Activated T-helper 1 cell treated with anti-CD3 and anti-CD28 coated beads, Interleukin-12 subunit alpha, Interleukin-12 subunit beta, Interleukin-2, Interleukin-4 antibody, amounts not matched to agents 30 ng/mL and 10 ng/mL and 1 ng/mL, durations not matched to agents 14 hours and 24 hours and 36 hours (primary cell): ENCODE measurements around the gene SEMA3G. TPM values are rescaled to one million over a fixed set of nuclear protein-coding genes. Genes with fewer than 3 reads are reported as not detected.

Experiments
- DNase-seq: peaks from one replicate; pipeline ENCODE4 v3.0.0; 2021; ENCODE audit warnings: low spot score
- H3K27ac Mint-ChIP-seq: one replicate; pipeline ENCODE4 v1.8.0; 2021; ENCODE audit warnings: mild to moderate bottlenecking, mixed read lengths
- H3K27me3 Mint-ChIP-seq: one replicate; pipeline ENCODE4 v1.8.0; 2022; ENCODE audit warnings: mild to moderate bottlenecking, moderate library complexity, mixed read lengths; ENCODE audit not compliant: insufficient read depth
- H3K36me3 Mint-ChIP-seq: one replicate; pipeline ENCODE4 v1.8.0; 2021; ENCODE audit warnings: low read depth, mixed read lengths
- H3K4me1 Mint-ChIP-seq: one replicate; pipeline ENCODE4 v1.8.0; 2021; ENCODE audit warnings: low read depth, mixed read lengths
- H3K4me3 Mint-ChIP-seq: one replicate; pipeline ENCODE4 v1.8.0; 2021; ENCODE audit warnings: mild to moderate bottlenecking, moderate library complexity, mixed read lengths
- H3K9me3 Mint-ChIP-seq: one replicate; pipeline ENCODE4 v1.8.0; 2021; ENCODE audit warnings: mixed read lengths
- intact Hi-C: fragments of 100-400 bp; cut with micrococcal nuclease; formaldehyde crosslinking; loops from one replicate; pipeline ENCODE4 v1.15.1; 2024
- total RNA-seq: library from RNA; stranded (reverse); gene quantifications from 2 replicates; pipeline ENCODE4 v1.2.3, GENCODE V29; 2022

The SEMA3G gene
- total RNA-seq, 1 donor from 2014 or later = 0.13 TPM

DNA sequence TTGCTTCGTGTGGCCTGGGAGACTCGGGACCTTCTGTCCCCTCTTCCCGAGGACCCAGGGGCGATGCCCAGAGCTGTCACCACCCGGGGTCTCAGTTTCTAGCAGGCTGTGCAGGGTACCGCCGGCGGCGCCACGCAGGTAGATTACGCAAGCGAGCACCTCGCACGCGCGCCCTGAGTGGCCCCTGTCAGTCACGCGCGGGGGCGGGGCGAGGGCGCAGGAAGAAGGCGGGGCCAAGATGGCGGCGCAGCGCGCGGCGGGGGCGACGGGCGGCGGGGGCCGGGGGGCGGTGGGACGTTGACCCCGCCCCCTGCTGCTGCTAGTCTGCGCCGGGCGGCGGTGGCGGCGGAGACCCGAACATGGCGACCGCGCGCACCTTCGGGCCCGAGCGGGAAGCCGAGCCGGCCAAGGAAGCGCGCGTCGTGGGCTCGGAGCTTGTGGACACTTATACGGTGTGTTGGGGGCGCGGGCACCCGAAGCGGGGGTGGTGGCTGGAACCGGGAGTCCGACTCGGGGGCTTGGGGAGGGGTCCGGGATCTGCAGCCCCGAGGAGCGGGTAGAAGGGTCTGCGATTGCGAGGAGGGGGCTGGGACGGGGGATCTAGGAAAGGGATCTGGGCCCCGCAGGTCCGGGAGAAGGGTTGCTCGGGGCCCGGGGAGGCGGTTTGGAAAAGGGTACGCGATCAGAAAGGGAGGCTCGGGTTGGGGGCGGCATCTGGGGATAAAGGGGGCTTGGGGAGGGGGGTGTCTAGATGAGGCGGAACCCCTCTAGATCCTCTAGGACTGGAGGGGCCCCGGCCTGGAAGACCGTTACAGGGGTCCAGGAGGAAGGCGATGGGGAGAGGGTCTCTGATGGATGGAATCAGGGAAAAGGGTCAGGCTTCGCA is 10.6 kb upstream of the SEMA3G start, which contains the start of gene NISCH:
Gene NISCH, plus strand, starts transcription at position 322 of the 886 bp plus-strand sequence. Its CDS starts 38 bp downstream, at position 360.
- Mint-ChIP-seq H3K36me3 (peaks cover 23% of the 10 kb centered on the region), H3K4me1 (peaks cover 39% of the 10 kb centered on the region), H3K4me3 (peak within 1 kb of the TSS; percentile 96), H3K9me3 (no peaks in the 10 kb centered on the region), H3K27ac (peak within 1 kb of the TSS; percentile 93), H3K27me3 (no peaks in the 10 kb centered on the region)
- intact Hi-C loops = loop anchor here (1.0 to 10.0 kb wide), 5 partner anchors 8 to 513 kb away; partner anchors contain the start of genes DUSP7, PARP3, POC1A and UQCC5
- DNase-seq = peak; percentile 96

DNA sequence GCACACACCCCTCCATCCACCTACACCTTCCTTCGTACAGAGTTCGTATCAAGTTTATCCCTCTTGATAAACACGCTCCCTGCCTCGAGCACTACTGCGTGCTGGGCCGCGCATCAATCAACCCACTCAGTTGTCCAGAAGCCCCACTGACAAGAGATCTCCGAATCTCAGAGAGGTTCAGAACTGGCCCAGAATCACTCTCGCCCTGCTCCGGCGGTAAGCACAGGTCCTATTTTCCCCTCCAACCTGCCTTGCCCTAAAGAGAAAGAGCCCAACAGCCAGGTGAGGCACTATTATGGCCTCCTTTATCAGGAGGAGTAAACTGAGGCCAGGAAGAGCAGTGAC is 10.0 kb upstream of the SEMA3G start:
- H3K9me3 Mint-ChIP-seq = no peaks in the 10 kb centered on the region
- H3K4me1 Mint-ChIP-seq = peaks cover 39% of the 10 kb centered on the region
- peak overlapping the region; percentile 96 for H3K4me3 Mint-ChIP-seq
- peak overlapping the region; percentile 93 for H3K27ac Mint-ChIP-seq
- intact Hi-C loops = loop anchor here (1.0 to 10.0 kb wide), 5 partner anchors 8 to 513 kb away; partner anchors contain the start of genes DUSP7, PARP3, POC1A and UQCC5
- no peaks in the 10 kb centered on the region for H3K27me3 Mint-ChIP-seq
- peaks cover 20% of the 10 kb centered on the region for H3K36me3 Mint-ChIP-seq
- DNase-seq = no peak

DNA sequence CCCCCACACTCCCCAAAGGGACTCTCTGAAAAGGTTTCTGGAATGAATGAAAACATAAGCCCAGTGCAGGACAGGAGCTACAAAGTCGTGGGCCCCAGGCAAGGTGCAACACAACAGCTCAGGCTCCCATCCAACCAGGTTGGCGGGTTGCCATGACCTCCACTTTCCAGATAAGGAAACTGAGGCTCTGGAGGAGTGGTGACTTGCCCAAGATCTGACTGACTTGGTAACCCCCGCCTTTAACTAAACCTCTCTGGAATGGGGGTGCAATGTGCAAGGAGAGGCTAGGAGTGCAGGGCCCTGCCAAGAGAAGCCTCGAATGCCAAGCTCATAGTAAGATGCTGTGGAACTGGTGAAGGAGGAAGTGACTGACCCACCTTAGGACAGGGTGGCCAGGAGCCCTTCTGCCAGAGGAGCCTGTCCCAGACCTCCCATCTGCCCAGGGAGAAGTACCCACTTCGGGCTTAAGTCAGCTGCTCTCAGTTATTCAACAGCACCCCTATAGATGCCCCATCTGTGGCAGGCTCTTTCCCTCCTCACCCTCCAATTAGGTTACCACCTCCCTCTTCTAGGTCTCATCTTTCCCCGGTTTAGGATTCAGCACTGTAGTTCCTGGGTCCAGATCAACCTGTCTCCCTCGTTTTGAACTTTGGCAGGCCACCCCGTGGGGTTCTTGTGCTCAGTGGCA is 9.5 kb upstream of the SEMA3G start:
- no peak for DNase-seq
- intact Hi-C loops = loop anchor here (2.0 to 10.0 kb wide), 2 partner anchors 300 to 400 kb away; partner anchors contain the start of genes DUSP7 and POC1A
- H3K4me3 Mint-ChIP-seq = peak overlapping the region; percentile 96
- peaks cover 39% of the 10 kb centered on the region for H3K4me1 Mint-ChIP-seq
- peak overlapping the region; percentile 93 for H3K27ac Mint-ChIP-seq
- no peaks in the 10 kb centered on the region for H3K27me3 Mint-ChIP-seq
- H3K9me3 Mint-ChIP-seq = no peaks in the 10 kb centered on the region
- H3K36me3 Mint-ChIP-seq = peaks cover 20% of the 10 kb centered on the region

DNA sequence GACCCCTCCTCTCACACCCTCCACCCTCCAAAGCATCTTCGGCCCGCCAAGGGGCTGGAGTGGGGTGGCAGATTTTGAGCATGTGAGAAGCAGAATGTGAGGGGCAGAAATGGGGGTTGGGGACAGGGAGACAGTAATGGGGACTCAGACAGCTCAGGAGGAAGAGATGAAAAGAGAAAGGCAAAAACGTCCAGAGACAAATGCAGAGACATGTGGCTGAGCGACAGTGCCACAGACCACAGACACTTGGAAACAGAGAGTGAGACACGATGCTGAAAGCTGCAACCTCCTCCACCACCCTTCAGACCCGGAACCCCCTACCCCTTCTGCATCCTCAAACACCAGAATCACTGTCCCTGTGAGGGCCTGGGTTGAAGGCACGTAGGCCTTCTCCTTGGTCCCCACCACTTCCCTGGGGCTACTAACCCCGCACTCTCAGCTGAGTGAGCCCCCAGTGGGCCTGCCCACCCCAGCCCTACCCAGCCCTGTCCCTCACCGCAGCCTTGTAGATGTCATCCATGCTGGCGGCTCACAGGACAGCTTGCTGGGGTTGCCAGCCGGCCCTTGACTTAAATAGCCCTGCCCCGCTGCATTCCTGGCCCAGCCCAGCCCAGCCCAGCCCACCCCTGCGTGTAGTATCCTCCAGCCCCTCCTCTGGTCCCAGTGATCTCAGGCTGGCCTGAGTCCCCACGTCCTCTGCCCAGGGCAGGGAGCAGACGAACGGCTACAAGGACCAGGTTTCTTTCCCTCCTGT is 8.8 kb upstream of the SEMA3G start, which contains the start of gene TNNC1:
Gene TNNC1, minus strand, starts transcription at position 546 of the 754 bp plus-strand sequence. Its CDS starts 26 bp downstream, at position 520.
- DNase-seq = no peak
- no peaks in the 10 kb centered on the region for H3K9me3 Mint-ChIP-seq
- H3K36me3 Mint-ChIP-seq = peaks cover 14% of the 10 kb centered on the region
- peak within 1 kb of the TSS; percentile 93 for H3K27ac Mint-ChIP-seq
- H3K4me1 Mint-ChIP-seq = peaks cover 38% of the 10 kb centered on the region
- intact Hi-C loops = loop anchor here (2.0 to 10.0 kb wide), 2 partner anchors 299 to 399 kb away; partner anchors contain the start of genes DUSP7 and POC1A
- H3K4me3 Mint-ChIP-seq = peak within 1 kb of the TSS; percentile 96
- H3K27me3 Mint-ChIP-seq = no peaks in the 10 kb centered on the region

DNA sequence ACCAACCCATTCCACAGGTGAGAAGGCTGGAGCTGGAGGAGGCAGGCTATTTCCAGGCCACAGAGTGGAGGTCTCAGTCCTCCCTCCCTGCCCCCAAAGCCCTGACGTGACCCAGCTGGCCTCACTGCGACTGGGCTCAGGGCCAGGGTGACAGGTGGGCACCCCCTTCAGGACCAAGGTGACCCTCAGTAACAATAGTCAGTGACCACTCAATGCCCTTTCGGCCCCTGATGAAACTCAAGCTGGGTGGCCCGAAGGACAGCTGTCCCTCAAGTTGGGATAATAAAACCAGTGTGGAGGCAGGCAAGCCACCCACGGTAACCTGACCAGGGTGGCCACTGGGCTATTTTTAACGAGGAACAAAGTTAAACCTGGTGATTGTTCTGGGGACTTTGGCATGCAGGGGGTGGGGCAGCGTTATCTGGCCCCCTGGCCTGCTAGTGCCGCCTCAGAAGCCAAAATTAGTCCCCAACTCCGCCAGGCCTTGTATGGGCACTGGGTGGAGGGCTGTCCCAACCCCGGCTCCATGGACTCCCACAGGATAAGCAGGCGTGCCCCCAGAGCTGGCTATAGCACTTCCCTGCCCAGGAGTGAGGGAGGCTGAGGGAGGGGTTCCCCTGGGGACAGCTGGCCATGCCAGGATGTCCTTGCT is 7.8 kb upstream of the SEMA3G start:
- peaks cover 29% of the 10 kb centered on the region for H3K4me1 Mint-ChIP-seq
- H3K36me3 Mint-ChIP-seq = peaks cover 8% of the 10 kb centered on the region
- H3K27me3 Mint-ChIP-seq = no peaks in the 10 kb centered on the region
- no peak for DNase-seq
- intact Hi-C loops = loop anchor here (10.0 kb wide), 1 partner anchor 398 kb away; the partner anchor contains the start of gene DUSP7
- no peaks in the 10 kb centered on the region for H3K9me3 Mint-ChIP-seq
- no peak overlapping the region for H3K27ac Mint-ChIP-seq
- no peak overlapping the region for H3K4me3 Mint-ChIP-seq

DNA sequence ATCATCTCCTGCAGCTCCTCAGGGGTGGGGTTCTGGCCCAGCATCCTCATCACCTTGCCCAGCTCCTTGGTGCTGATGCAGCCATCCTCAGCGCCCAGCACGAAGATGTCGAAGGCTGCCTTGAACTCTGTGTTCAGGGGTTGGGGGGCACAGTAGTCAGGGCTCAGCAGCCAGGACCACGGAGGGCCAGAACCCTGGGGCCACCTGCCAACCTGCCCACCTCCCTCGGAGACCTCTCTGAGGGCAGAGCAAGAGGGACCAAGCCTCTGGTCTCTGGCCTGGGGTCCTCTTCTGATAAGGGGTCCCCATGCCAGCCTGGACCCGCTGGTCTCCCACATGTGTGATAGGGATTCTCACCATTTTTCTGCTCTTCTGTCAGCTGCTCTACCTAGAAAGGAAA is 7.2 kb upstream of the SEMA3G start:
- H3K27me3 Mint-ChIP-seq = no peaks in the 10 kb centered on the region
- intact Hi-C loops = loop anchor here (10.0 kb wide), 1 partner anchor 397 kb away; the partner anchor contains the start of gene DUSP7
- DNase-seq = no peak
- no peaks in the 10 kb centered on the region for H3K9me3 Mint-ChIP-seq
- peaks cover 25% of the 10 kb centered on the region for H3K4me1 Mint-ChIP-seq
- no peak overlapping the region for H3K4me3 Mint-ChIP-seq
- H3K27ac Mint-ChIP-seq = no peak overlapping the region
- peaks cover 3% of the 10 kb centered on the region for H3K36me3 Mint-ChIP-seq

DNA sequence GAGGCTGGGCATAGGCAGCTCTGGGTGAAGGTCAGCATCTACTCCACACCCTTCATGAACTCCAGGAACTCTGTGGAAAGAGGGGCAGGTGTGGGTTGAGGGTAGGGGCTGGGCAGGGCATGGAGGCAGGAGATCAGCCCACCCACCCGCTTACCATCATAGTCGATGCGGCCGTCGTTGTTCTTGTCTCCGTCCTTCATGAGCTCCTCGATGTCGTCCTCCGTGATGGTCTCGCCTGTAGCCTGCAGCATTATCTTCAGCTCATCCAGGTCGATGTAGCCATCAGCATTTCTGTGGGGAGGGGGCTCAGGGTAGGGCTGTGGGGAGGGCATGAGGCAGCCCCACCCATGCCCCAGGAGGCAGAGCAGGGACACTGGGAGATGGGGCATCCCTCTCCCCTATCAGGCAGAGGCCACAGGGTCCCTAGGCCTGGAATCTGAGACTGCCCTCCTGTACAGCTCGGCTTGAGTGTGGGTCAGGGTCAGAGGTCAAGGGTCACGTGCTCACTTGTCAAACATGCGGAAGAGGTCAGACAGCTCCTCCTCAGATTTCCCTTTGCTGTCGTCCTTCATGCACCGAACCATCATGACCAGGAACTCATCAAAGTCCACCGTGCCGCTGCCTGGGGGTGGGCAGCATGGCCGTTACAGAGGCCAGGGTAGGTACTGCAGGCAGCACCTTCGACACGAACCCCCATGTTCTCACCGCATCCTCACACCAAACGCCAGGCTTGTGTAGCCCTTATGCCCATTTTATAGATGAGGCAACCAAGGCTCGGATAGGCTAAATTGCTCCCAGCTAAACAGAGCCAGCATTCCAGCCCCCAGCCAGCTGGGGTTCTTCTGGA is 6.6 kb upstream of the SEMA3G start:
- no peak overlapping the region for H3K4me3 Mint-ChIP-seq
- peaks cover 23% of the 10 kb centered on the region for H3K4me1 Mint-ChIP-seq
- intact Hi-C loops = loop anchor here (10.0 kb wide), 1 partner anchor 397 kb away; the partner anchor contains the start of gene DUSP7
- DNase-seq = no peak
- H3K9me3 Mint-ChIP-seq = no peaks in the 10 kb centered on the region
- no peaks in the 10 kb centered on the region for H3K27me3 Mint-ChIP-seq
- no peaks in the 10 kb centered on the region for H3K36me3 Mint-ChIP-seq
- H3K27ac Mint-ChIP-seq = no peak overlapping the region

DNA sequence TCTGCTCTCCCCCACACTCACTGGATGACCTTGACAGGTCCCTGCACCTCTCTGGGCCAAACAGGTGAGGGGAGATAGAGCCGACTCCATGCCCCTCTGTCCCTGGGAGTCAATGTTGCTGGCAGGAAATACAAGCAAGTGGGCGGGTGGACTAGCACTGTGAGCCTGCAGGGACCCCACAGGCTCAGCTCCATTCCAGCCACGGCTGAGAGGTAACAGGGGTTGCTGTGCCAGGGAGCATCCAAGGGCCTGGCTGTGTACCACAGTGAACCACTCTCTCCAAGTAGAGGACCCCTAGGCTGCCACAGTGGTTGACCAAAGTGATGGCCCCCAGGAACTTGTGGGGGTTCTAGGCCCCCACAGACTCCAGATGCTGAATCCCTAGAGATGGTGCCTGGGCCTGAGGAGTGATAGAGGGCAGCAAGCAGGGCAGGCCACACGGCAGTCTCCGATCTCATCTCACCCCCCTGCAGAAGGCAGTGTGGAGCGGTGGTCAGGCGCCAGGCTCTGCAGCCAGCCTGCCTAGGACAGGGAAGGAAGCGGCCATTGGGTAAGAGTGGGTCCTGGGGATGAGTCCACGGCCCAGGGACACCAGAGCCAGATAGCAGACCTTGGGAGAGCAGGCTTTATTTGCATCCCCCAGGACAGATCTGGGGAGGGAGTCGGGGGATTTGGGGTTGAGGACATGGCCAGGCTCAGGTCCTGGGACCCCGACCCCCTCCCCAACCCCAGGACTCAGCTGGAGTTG is 5.8 kb upstream of the SEMA3G start:
- no peaks in the 10 kb centered on the region for H3K36me3 Mint-ChIP-seq
- no peaks in the 10 kb centered on the region for H3K27me3 Mint-ChIP-seq
- H3K27ac Mint-ChIP-seq = no peak overlapping the region
- no peak for DNase-seq
- H3K4me1 Mint-ChIP-seq = peaks cover 16% of the 10 kb centered on the region
- intact Hi-C loops = loop anchor here (10.0 kb wide), 1 partner anchor 396 kb away; the partner anchor contains the start of gene DUSP7
- H3K4me3 Mint-ChIP-seq = no peak overlapping the region
- no peaks in the 10 kb centered on the region for H3K9me3 Mint-ChIP-seq

DNA sequence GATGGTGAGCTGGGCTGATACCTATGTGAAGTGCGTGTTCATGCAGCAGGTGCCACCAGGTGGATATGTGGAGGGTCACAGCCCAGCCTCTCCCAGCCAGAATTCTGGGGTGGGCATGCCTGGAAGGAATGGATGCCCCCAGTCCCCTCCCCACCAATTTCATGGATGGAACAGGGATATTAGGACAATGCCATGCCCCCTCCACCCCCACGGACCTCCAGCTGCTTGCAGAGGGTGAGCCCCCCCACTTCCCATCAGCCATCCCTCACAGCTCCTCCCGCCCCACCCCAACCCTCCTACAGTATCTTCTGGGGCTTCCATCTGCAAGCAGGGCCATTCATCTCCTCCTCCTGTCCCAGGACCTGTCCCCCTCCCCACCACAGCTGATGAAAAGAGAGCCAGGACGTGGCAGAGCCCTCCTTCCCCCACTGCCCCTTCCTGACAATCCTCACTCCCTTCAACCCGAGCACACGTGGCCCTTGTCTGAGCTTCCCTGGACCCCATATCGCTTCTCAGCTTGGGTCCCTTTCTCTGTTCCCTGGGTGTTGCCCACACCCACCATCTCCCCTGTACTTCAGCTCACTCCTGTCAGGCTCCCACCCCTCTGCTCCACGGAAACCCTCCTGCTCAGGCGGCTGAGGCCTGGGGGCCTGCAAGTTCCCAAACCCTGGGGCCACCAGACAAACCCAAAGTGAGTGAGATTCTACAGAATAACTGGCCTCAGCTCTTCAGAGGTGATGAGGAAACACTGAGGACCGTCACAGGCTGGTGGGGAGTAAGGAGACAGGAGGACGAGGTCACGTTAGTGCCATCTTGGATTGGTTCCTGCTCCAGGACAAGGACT is 2.8 kb upstream of the SEMA3G start:
- Mint-ChIP-seq H3K27me3 (no peaks in the 10 kb centered on the region), H3K4me3 (no peak overlapping the region), H3K27ac (no peak overlapping the region), H3K4me1 (peaks cover 7% of the 10 kb centered on the region), H3K36me3 (no peaks in the 10 kb centered on the region), H3K9me3 (no peaks in the 10 kb centered on the region)
- DNase-seq = no peak
- intact Hi-C loops = loop anchor here (1.0 to 5.0 kb wide), 5 partner anchors 8 to 225 kb away; partner anchors contain the start of genes NISCH and UQCC5
